ENCODE measurements around the gene CACNB2. TPM values are rescaled to one million over a fixed set of nuclear protein-coding genes. Genes with fewer than 3 reads are reported as not detected.

CACNB2 gene
- not detected for total RNA-seq

DNA sequence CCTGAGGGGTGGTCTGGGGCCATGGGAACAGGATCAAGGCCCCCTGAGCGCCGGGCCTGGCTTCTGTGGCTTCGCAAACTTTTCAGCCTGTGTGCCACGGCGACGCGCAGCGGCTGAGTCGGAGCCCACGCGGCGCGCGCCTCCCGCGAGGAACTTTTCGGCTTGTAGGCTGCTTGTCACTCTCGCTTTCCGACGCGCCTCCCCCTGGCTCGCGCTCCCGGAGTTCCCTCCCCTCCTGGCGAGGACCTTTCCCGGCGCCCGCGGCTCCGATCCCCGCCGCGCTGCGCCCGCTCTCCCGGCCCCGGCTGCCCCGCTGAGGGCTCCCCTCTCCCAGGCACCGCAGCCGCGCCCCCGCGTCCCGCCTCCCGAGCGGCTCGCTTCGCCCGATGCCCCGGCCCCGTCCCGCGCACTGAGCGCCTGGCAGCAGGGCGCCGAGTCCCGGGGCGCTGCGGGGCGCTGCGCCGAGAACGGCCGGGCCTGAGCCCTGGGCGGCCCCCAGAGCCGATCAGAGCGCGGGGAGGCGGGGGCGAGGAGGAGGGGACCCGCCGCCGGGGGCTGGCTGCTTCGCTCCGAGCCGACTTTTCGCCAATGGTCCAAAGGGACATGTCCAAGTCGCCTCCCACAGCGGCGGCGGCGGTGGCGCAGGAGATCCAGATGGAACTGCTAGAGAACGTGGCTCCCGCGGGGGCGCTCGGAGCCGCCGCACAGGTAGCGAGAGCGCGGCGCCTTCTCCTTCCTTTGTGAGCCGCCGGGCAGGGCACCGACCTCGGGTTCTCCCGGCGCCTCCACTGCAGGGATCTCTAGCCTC is at the start of gene CACNB2:
CACNB2 (plus strand) TSS at position 276 of the 808 bp plus-strand sequence.
- Mint-ChIP-seq H3K4me1 (ENCODE audit: low read depth) (no peaks in the 10 kb centered on the region), H3K9me3 (no peaks in the 10 kb centered on the region), H3K36me3 (ENCODE audit: insufficient read depth in 2 of 2) (no peaks in the 10 kb centered on the region), H3K27ac (no peak within 1 kb of the TSS), H3K27me3 (ENCODE audit: low read depth) (peaks cover 36% of the 10 kb centered on the region), H3K4me3 (peak within 1 kb of the TSS; percentile 47 to 53)
- ATAC-seq (replicated peaks in 1 of 2) (peak; percentile 33 to 46), DNase-seq (peak; percentile 2)

DNA sequence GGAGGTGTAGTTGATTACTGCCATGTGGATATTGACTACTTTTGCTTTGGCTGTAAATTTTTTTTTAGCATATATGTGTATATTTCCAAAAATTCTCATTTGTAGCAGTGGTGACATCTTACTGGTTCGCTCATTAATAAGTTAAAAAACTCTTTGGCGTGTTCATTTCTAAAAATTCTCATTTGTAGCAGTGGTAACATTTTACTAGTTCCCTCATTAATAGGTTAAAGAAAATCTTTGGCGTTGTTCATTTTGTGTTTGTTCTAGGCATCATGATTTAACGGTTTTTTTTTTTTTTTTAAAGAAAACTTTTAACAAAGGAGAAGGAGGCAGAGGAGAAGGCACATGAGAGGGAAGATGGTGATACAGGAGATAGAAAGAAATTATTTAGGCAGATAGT is 45.9 kb upstream of the CACNB2 start:
- DNase-seq (no peak), ATAC-seq (replicated peaks in 1 of 2) (no peak)
- Mint-ChIP-seq H3K4me1 (ENCODE audit: low read depth) (no peaks in the 10 kb centered on the region), H3K9me3 (peaks cover under 1 to 1% of the 10 kb centered on the region in 2 donors), H3K36me3 (ENCODE audit: insufficient read depth in 2 of 2) (no peaks in the 10 kb centered on the region), H3K27ac (no peak overlapping the region), H3K4me3 (no peak overlapping the region), H3K27me3 (ENCODE audit: low read depth) (no peaks in the 10 kb centered on the region)

DNA sequence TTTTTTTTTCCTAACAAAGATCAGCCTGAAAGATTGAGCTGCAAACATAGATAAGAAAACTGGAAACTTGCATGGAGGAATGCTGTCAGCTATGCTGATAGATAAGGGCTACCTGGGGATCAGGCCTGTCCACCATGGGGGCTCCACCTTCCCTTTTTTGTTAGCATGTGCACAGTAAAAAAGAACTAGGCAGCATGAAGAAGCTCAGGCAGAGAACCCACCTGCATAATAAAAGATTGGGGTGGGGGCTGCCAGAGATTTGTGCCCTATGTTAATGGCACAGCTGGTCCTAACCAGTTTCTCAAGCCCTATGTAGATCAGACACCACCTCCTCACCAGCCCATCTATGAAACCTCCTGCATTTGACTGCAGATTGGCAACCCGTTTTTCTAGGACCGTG is 45.4 kb upstream of the CACNB2 start:
- Mint-ChIP-seq H3K36me3 (ENCODE audit: insufficient read depth in 2 of 2) (no peaks in the 10 kb centered on the region), H3K27ac (no peak overlapping the region), H3K27me3 (ENCODE audit: low read depth) (no peaks in the 10 kb centered on the region), H3K9me3 (peaks cover 0 to 1% of the 10 kb centered on the region in 2 donors), H3K4me3 (no peak overlapping the region), H3K4me1 (ENCODE audit: low read depth) (no peaks in the 10 kb centered on the region)
- DNase-seq (no peak), ATAC-seq (replicated peaks in 1 of 2) (no peak)

DNA sequence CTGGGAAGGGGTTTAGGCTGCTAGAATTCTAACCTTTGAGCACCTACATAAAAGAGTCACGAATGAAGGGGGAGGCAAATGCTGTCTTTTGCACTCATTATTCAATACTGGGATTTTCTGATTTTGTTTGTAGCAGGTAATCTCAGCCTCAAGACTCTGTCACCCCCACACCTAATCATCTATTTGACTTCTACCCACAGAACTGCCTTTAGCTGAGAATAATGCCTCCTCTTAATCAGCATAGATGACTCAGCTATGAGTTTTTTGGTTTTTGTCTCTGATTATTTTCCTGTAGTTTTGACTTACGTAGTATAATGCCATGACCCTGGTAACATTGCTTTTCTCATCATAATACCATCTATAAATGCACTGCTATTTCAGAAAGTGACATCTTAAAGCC is 42.7 kb upstream of the CACNB2 start:
- H3K27me3 Mint-ChIP-seq (ENCODE audit: low read depth), result no peaks in the 10 kb centered on the region
- H3K36me3 Mint-ChIP-seq (ENCODE audit: insufficient read depth in 2 of 2), result no peaks in the 10 kb centered on the region
- no peak overlapping the region for H3K4me3 Mint-ChIP-seq

DNA sequence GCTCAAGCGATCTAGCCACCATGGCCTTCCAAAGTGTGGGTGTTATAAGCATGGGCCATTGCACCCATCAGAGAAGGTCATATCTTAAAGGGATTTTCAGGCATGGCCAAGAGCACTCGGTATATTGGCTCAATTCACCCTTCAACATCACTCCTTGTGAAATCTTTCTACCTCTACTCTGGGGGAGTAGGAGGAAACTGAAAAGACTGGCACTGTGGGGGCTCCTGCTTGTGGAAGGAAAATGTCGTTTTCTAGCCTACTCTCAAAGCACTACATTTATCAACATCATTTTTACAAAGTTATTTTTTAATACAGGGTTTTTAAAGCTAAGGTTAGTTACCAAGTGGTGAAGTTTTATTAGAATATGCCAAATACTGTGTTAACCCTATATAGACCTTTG is 42.0 kb upstream of the CACNB2 start:
- no peak overlapping the region for H3K27ac Mint-ChIP-seq

More for the DNA sequence above, 42.7 kb upstream of the CACNB2 start:
- DNase-seq (no peak), ATAC-seq (replicated peaks in 1 of 2) (no peak)
- Mint-ChIP-seq H3K27ac (no peak overlapping the region), H3K4me1 (ENCODE audit: low read depth) (no peaks in the 10 kb centered on the region), H3K9me3 (no peaks in the 10 kb centered on the region)

DNA sequence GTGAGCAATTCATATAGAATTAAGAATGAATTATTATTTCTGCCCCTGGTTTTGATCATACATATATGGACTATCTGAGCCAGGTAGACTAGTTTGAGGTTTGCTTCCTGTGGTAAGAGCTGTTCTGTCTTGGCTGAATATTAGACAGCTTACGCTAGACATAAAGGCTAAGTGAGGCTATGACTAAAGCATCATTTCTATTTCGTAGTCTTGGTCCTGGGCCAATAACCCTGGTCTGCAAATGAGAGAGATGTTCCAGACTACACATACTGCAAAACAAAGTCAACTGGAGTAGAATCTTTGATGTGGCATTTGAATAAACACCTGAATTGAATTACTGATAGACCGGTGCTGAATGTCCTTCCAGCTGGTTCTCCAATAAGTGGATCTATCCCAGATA is 40.8 kb upstream of the CACNB2 start:
- Mint-ChIP-seq H3K4me1 (ENCODE audit: low read depth) (no peaks in the 10 kb centered on the region), H3K4me3 (no peak overlapping the region)

More for the DNA sequence above, 42.0 kb upstream of the CACNB2 start:
- no peaks in the 10 kb centered on the region for H3K9me3 Mint-ChIP-seq
- no peaks in the 10 kb centered on the region for H3K36me3 Mint-ChIP-seq (ENCODE audit: insufficient read depth in 2 of 2)
- H3K27me3 Mint-ChIP-seq (ENCODE audit: low read depth), result no peaks in the 10 kb centered on the region
- no peak for ATAC-seq (replicated peaks in 1 of 2)
- no peak for DNase-seq
- H3K4me1 Mint-ChIP-seq (ENCODE audit: low read depth), result no peaks in the 10 kb centered on the region
- H3K4me3 Mint-ChIP-seq, result no peak overlapping the region

DNA sequence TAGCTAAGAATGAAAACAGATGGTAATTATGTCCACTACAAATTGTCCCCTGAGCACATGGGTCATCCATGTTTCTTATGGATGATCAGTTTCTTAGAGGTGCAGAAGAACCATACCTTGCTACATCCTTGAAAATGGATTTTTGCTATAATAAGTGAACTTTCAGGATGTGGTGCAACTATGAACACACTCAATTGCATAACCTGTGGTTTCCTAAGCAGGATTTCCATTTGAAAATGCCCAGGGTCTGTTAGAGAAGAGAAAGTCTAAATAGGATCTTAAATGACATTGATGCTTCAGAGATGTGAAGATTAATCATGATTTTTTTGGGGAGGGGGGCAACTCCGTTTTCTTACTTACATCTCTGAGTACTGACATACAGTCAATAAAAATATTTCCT is 39.6 kb upstream of the CACNB2 start:
- Mint-ChIP-seq H3K27me3 (ENCODE audit: low read depth) (no peaks in the 10 kb centered on the region), H3K4me3 (no peak overlapping the region), H3K36me3 (ENCODE audit: insufficient read depth in 2 of 2) (no peaks in the 10 kb centered on the region), H3K27ac (no peak overlapping the region), H3K9me3 (no peaks in the 10 kb centered on the region), H3K4me1 (ENCODE audit: low read depth) (no peaks in the 10 kb centered on the region)
- DNase-seq (no peak), ATAC-seq (replicated peaks in 1 of 2) (no peak)

More for the DNA sequence above, 40.8 kb upstream of the CACNB2 start:
- ATAC-seq (replicated peaks in 1 of 2) (no peak), DNase-seq (no peak)
- H3K27ac Mint-ChIP-seq, result no peak overlapping the region
- no peaks in the 10 kb centered on the region for H3K27me3 Mint-ChIP-seq (ENCODE audit: low read depth)
- H3K9me3 Mint-ChIP-seq, result no peaks in the 10 kb centered on the region
- no peaks in the 10 kb centered on the region for H3K36me3 Mint-ChIP-seq (ENCODE audit: insufficient read depth in 2 of 2)

DNA sequence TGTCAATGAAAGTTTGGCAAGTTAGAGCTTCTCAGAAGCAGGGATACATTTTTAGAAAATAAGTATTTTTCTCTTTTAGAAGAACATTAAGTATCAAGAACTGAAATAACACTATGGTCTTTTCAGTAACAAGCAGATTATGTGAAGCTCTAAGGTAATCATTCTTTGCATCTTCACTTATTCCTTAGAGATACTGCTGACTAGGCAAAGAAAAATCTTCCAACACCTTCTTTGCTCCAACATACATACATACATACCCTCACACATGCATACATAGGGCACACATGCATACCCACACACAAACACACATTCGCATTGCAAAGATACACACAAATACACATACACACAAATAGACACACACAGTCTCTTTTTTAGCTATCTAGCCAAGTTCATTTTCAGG is 37.8 kb upstream of the CACNB2 start:
- ATAC-seq (replicated peaks in 1 of 2) (no peak), DNase-seq (no peak)
- Mint-ChIP-seq H3K9me3 (no peaks in the 10 kb centered on the region), H3K4me1 (ENCODE audit: low read depth) (no peaks in the 10 kb centered on the region), H3K27me3 (ENCODE audit: low read depth) (no peaks in the 10 kb centered on the region), H3K36me3 (ENCODE audit: insufficient read depth in 2 of 2) (no peaks in the 10 kb centered on the region), H3K27ac (no peak overlapping the region), H3K4me3 (no peak overlapping the region)

DNA sequence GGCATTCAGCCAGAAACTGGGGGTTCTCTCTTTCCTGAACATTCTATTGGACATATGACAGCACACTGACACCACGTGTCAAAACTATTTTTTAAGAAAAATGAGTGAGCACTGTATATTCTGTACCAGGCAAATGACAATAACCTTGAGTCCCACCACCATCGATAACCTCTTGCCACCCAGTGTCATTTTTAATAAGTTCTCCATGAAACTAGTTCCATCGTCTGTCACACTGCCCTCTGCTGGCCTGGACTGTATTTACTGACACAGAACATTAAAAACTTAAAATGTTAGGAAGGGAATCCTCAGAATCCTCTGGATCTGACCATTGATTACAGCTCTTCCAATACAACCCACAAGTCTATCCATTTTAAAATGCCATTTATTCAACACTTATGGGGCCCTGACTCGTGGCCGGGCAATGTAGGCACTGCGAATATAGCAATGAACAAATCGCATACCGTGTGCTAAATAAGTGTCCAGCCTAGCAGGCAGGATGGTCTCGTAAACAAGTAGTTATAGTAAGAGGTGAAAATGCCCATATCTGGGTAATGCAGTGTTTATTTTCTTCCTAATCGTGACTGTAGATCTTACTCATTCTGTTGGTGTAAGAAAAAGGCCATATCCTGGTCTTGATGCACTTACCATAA is 35.9 kb upstream of the CACNB2 start:
- H3K36me3 Mint-ChIP-seq (ENCODE audit: insufficient read depth in 2 of 2), result no peaks in the 10 kb centered on the region
- H3K27ac Mint-ChIP-seq, result no peak overlapping the region
- no peaks in the 10 kb centered on the region for H3K27me3 Mint-ChIP-seq (ENCODE audit: low read depth)
- DNase-seq (peak; percentile 34 to 38), ATAC-seq (replicated peaks in 1 of 2) (no peak)
- no peaks in the 10 kb centered on the region for H3K9me3 Mint-ChIP-seq
- H3K4me3 Mint-ChIP-seq, result no peak overlapping the region
- no peaks in the 10 kb centered on the region for H3K4me1 Mint-ChIP-seq (ENCODE audit: low read depth)

DNA sequence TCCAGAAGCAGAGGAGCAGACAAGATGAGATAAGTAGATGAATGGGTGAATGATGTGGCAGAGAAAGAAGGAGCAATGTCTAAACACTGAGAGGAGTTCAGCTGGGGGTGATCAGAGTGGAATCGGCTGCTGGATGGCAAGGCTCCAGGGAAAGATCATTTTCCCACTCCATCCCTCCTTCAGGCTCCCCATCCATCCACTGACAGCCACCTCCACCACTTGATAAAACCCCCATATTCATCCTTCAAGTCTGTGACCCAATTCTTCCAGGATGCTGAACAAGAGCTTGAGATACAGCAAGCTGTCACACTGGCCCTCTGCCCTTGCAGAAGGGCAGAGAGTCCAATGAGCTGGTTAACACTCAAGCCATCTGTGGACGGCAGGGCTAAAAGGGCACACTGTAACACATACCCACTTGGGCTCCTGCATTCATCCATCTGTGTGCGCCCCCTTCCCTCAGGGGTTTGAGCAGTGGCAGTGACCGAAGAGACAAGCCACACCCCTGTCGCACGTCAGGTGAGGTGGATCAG is 30.8 kb upstream of the CACNB2 start:
- no peaks in the 10 kb centered on the region for H3K9me3 Mint-ChIP-seq
- no peaks in the 10 kb centered on the region for H3K4me1 Mint-ChIP-seq (ENCODE audit: low read depth)
- H3K27me3 Mint-ChIP-seq (ENCODE audit: low read depth), result no peaks in the 10 kb centered on the region
- DNase-seq (no peak), ATAC-seq (replicated peaks in 1 of 2) (no peak)
- H3K27ac Mint-ChIP-seq, result no peak overlapping the region
- H3K36me3 Mint-ChIP-seq (ENCODE audit: insufficient read depth in 2 of 2), result no peaks in the 10 kb centered on the region
- H3K4me3 Mint-ChIP-seq, result no peak overlapping the region

DNA sequence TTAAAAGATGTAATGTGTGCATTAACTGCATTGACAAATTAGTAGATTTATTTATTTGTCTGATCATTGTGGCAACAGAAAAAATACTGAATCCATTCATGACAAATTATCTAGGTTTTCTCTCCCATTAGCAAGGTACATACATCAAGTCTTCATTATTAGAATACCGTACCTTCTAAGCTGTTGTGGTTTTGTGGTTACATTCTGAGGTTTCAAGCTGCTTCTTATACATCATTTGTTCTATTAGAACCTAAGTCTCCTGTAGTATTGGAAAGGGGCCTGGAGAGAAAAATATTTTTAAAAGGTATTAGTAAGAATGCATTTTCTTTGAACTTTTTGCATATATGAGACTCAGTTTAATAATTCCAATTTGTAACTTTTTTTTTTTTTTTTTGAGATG is 26.3 kb upstream of the CACNB2 start:
- no peaks in the 10 kb centered on the region for H3K4me1 Mint-ChIP-seq (ENCODE audit: low read depth)
- ATAC-seq (replicated peaks in 1 of 2), result no peak
- DNase-seq, result no peak
- no peaks in the 10 kb centered on the region for H3K36me3 Mint-ChIP-seq (ENCODE audit: insufficient read depth in 2 of 2)
- no peak overlapping the region for H3K27ac Mint-ChIP-seq
- no peak overlapping the region for H3K4me3 Mint-ChIP-seq
- H3K27me3 Mint-ChIP-seq (ENCODE audit: low read depth), result no peaks in the 10 kb centered on the region
- H3K9me3 Mint-ChIP-seq, result no peaks in the 10 kb centered on the region

DNA sequence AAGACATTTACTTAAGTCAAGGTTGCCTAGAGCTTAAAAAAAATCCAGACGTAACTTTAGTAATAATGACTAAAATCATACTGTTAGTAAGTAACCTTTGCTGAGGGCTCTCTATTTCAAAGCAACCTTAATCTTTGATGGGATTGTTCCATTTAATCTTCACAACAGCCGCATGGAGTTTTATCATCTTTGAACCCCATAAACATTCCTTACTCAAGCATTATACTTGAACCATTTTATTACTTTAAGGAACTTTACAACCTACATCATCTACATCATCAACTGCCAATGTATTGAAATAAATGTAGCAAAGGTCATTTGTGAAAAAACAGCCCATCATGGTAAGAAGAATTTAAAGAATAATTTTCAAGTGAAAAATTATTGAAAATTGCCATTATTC is 22.9 kb upstream of the CACNB2 start:
- DNase-seq, result no peak
- H3K4me1 Mint-ChIP-seq (ENCODE audit: low read depth), result no peaks in the 10 kb centered on the region
- no peaks in the 10 kb centered on the region for H3K36me3 Mint-ChIP-seq (ENCODE audit: insufficient read depth in 2 of 2)
- no peak overlapping the region for H3K4me3 Mint-ChIP-seq
- H3K27me3 Mint-ChIP-seq (ENCODE audit: low read depth), result no peaks in the 10 kb centered on the region
- peaks cover 0 to 2% of the 10 kb centered on the region in 2 donors for H3K9me3 Mint-ChIP-seq
- no peak overlapping the region for H3K27ac Mint-ChIP-seq
- ATAC-seq (replicated peaks in 1 of 2), result no peak

DNA sequence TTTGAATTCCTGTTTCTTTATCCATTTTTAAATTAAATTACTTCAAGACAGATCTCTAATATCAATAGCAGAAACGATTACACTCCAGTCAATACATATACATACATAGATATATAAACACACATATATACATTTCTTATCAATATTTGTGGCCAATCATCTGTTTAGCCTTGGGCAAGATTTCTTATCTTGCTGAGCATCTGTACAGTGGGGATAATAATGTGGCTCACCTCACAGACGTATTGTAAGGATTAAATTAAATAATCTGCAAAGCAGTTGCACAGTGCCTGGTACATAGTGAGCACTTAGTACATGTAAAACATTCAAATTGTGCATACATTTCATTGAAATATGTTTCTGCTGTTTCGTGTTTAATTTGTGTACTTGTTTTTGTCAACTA is 17.5 kb upstream of the CACNB2 start:
- DNase-seq (no peak), ATAC-seq (replicated peaks in 1 of 2) (no peak)
- no peaks in the 10 kb centered on the region for H3K27me3 Mint-ChIP-seq (ENCODE audit: low read depth)
- no peak overlapping the region for H3K4me3 Mint-ChIP-seq
- H3K27ac Mint-ChIP-seq, result no peak overlapping the region
- H3K9me3 Mint-ChIP-seq, result peaks cover 0 to 2% of the 10 kb centered on the region in 2 donors
- H3K36me3 Mint-ChIP-seq (ENCODE audit: insufficient read depth in 2 of 2), result no peaks in the 10 kb centered on the region
- no peaks in the 10 kb centered on the region for H3K4me1 Mint-ChIP-seq (ENCODE audit: low read depth)

Measured in activated T-cell treated with anti-CD3 and anti-CD28 coated beads, Interleukin-2, amount 50 U/mL, for 72 hours (primary cell).